GM19351 (cell line): Measurements from ENCODE around the gene TIGAR.

ENCODE experiments used
- ATAC-seq: cut with Tn5 transposase; IDR thresholded peaks from one replicate; pipeline ENCODE4 v1.9.1; 2021; ENCODE audit warnings: mild to moderate bottlenecking, moderate library complexity; ENCODE audit not compliant: unreplicated experiment

TIGAR gene

DNA sequence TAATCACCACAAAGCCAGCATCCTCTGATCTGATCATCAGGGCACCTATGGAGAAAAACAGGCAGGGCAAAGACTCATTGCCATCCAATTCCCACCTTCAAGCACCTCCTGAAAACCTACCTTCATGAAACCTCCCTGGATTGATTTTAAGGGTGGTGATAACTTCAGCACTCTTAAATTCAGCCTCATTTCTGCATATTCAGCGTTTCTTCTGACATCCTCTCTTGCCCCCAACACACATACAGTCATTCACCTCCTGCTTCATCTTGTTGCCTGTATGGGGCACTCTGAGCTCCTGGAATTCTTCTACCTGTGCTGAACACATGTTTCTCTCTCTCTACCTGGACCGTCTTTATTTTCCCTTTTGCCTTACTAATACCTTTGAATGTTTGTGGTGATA is 51.6 kb downstream of the TIGAR start:
- ATAC-seq, result no peak

DNA sequence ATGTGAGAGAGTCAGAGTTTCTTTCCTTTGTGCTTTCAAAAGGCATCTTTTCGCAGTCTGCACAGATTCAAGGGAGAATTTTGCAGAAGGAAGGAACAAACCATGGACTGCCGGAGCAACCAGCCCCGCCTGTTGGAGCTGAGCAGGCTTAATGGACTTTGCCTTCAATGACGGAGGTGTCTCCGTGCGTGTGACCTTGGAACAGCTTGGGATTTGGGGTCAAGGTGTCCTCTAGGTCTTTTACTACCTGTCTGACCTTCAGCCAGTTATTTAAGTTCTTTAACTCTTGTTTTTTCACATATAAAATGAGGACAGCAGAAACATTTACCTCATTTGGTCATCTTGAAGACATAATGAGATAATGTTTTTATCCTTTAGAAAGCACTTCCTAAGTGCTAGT is 54.4 kb downstream of the TIGAR start:
- no peak for ATAC-seq

DNA sequence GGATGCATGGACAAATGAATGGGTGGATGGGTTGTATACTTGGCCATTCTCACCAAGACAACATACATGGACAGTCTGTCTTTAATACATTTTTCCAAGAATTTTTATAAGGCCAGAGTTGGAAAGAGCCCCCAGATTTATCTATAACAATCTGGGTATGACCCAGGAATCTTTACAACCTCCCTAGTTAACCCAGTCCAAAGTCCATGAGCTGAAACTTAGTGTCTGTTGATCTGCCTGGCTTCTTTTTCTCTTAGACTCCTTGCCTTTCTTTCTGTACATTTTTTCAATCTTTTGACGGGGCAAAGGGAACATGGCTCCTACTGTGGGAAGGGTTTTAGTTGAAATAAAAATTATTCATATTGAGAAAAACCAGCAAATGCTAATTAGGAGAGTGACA is 57.8 kb downstream of the TIGAR start:
- ATAC-seq, result no peak

DNA sequence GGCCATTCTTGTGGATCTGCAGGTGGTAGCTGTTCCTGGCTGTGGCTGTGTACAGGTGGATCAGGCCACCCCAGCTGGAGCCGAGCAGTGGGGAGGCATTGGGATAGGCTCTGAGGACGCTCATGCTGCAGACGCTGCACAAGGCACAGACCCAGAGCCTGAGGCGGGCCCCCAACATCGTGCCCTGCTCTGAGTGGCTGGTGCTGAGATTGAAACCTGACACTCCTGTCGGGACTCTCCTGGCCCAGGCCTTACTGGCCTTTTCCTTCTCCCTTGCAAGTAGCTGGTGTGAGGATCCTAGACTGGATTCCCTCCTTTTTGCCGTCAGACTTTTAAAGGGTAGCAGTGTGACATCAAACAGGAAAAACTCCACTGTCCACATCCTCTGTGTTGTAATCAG is 58.4 kb downstream of the TIGAR start, which contains the start of gene FGF23:
Gene FGF23, minus strand, starts transcription at position 308 of the 400 bp plus-strand sequence. Its CDS starts 130 bp downstream, at position 178.
- ATAC-seq, result no peak

DNA sequence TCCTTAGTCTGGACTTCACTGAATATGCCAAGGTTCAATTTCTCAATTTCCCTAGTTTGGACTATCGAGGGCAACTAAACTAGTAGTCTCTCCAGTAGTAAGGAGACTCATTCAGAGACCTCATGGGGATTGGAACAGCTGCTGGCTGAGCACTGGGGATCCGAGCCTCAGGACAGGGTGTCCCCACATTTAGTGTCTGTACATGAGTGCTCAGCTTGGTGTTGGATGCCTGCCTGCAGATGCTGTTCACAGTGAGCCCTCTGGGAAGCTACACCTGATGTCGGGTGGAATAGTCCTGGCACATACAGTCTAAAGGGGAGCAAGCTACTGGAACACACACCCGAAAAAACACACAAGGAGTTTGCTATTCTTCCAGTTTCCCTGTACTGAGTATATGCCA is 59.3 kb downstream of the TIGAR start:
- no peak for ATAC-seq

DNA sequence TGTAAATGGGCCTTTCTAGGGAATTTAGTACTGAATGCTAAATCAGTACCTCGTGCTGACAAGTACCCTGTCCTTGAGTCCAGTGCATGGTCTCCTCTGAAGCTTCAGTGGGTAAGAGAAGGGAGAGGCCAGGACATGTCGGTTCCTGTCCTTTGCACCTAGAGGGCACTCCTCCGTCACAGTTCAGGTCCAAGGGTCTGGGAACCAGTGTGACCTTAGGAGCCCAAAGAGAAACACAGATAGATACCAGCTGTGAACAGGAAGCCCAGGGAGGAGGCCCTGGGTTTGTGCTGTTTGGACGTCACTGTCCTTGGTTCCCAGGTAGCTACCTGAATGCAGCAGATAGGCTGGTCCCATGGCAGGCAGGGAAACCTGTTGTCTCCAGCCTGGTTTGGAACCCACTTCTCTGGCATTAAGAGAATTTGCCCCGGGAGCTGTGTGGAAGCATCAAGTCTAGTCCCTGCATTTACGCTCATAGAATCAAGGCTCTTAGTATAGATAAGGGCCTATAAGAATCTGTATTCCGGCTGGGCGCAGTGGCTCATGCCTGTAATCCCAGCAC is 62.4 kb downstream of the TIGAR start:
- no peak for ATAC-seq

DNA sequence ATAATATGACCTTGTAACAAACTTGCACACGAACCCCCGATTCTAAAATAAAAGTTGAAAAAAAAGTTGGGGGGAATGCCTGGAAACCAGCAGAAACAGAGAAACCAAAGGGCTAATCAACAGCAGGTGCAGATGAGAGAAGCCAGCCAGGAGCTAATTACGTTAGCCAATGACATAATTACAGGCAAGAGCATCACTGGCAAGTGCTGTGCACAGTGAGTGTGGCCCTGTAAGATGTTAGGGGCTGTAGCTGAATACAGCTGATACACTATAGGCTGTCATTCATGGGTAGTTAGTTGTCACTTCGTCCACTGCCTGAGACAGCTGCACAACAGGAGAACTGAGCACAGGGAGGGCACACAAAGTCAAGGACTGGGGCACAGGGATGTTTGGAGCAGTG is 65.8 kb downstream of the TIGAR start:
- no peak for ATAC-seq

DNA sequence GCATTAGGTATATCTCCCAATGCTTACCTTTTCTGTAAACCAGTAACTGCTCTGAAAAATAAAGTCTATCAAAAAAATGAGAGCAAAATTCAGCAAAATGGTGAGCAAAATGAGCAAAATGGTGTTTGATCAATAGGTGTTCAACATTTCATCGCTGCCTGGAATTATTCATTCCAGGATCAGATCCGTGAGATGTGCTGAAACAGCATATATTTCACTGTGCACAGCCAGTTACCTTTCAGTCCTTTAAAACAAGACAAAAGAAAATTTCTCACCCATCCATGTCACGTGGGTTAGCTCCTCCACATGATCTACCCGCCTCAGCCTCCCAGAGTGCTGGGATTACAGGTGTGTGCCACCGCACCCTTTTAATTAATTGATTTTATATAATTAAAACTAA is 66.6 kb downstream of the TIGAR start:
- ATAC-seq, result no peak

DNA sequence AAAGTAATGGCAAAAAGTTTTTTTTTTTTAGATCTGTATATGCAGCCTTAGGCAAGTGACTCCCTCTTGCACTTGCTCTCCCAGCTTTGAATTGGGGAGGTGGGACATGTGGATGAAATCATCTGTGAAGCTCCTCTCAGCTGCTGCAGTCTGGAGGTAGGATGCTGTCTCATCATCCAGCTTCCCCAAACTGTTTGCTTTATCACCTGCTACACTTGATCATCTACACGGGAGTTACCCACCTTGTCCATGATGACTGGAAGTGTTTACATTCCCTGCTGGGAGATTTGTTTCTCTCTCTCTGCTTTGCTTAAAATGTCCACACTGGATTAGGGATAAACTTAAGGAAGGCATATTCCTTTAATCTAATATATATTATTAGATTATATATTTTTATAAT is 67.0 kb downstream of the TIGAR start:
- no peak for ATAC-seq

DNA sequence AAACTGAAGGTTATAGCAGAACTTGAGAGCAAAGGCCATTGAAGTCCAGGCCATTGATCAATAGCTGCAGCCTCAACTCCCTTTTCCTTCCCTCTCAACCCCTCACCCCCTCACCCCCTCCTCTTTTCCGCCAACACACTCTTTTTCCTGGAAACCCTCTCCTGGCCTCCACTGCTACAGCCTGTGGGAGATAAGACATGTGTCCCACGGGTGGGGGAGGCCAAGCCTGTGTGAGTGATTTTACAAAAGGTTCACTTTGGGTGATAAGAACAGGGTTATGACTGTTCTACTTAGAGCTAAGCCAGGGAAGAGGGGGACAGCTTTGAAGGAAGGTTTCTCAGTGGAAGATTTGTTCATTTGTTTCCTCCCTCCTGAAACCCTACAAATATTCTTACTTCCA is 67.6 kb downstream of the TIGAR start:
- no peak for ATAC-seq

DNA sequence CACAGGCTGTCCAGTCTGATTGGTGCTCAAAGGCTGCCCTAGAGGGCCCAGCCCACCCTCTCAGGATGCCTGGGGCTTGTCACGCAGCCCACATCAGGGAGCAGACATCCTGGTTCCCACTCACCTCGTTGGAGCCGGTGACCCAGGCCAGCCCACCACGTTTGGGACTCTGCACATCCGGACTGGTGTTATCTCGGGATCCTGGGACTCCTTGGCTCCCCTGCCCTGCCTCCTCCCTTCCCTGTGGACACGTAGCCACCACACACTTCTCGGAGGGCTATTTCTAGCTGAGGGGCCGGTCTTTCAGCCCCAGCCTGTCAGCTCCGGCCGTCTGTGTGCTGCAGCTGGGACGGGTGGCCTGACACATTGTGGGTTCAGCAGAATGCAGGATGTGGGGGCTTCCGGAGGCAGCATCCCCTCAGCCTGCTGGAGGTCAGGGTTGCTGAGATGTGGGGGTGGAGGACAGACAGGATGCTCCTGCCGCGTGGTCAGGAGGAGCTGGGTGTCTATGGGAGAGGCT is 71.3 kb downstream of the TIGAR start:
- no peak for ATAC-seq

DNA sequence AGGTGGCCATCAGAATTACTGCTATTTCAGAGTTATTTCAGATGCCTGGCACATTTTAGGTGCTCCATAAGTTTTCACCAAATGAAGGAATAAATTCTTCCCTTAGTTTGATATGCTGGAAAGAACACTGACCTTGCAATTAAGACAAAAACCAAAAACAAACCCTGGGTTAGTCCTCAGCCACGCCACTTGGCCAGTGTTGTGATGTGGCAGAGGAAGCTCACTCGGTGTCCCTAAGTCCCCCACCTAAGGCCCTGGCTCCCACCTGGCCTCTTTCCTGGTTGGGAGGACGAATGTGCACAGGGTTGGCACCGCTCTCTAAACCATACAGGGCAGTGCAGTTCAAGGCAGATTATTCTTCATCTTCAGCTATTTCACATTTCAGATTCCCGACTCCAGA is 72.2 kb downstream of the TIGAR start:
- ATAC-seq, result no peak

DNA sequence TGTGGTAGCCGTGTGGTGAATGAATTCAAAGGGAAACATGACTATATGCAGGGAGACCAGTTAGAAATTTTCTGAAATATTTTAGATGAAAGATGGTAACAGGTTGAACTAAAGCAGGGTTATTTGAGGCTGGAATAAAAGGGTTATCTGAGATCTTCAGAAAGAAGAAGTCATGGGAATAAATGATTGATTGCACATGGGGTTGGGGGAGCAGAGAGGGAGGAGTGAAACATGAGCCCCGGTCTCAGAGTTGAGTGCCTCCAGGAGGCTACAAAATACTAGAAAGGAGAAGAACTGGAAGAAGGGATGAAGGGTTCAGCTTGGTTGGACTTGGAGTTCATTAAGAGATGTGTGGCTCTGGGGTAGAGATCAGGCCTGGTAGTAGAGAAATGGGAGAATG is 74.8 kb downstream of the TIGAR start:
- ATAC-seq, result no peak

DNA sequence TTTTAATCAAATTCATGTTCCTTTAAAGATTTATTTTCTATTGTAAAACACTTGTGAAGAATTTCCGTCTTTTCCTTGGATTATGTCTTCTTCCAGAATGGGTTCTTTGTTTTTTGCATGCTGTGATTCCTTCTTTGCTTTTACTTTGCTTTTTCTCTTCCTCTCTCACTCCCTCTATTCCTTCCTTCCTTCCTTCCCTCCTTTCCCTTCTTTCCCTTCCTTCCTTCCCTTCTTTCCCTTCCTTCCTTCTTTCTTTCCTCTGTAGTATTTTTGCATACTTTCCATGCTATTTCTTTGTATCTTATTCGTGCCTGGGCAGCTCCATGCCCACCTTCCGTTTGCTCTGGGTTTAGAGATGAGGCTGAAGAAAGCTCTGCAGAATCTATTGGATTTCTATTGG is 80.1 kb downstream of the TIGAR start:
- no peak for ATAC-seq

DNA sequence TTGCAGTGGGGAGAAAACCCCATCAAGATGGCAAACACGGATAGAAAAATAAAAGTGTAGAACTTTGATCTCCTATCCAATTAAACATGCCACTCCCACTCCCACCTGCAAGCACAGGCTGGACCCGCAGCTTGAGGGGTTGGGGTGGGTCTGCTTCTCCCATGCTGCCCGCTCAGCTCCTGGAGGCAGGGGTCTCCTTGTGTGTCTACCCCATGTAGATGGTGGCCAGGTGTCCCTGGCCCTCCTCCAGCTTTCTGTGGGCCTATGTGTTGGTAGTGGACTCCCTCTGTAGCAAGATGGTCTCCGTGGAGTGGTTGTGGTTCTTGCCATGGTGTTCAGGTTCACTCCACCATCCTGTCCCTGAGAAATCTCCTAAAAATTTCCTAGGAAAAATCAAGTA is 82.0 kb downstream of the TIGAR start:
- ATAC-seq, result no peak
